HG03095 (cell line): ENCODE results near the gene CARD16.

Experiments
- ATAC-seq: cut with Tn5 transposase; IDR thresholded peaks from one replicate; pipeline ENCODE4 v1.9.1; 2021; ENCODE audit warnings: moderate library complexity; ENCODE audit not compliant: unreplicated experiment

Gene CARD16

DNA sequence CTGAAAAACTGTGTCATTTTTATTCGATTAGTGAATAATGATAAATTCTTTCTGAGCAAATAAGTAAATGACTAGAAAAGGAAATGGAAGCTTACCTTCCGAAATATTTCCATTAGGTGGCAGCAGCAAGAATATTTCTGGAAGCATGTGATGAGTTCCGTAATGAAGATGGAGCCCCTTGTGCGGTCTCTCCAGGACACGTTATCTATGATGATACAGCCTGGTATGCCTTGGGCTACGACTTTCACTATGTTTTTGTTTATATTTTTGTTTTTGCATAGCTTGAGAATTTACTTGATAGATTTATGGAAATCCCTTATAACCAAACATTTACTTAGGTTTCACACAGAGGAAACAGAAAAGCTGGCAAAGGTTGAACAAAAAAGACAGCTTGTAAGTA is 47.8 kb downstream of the CARD16 start:
- ATAC-seq = no peak

DNA sequence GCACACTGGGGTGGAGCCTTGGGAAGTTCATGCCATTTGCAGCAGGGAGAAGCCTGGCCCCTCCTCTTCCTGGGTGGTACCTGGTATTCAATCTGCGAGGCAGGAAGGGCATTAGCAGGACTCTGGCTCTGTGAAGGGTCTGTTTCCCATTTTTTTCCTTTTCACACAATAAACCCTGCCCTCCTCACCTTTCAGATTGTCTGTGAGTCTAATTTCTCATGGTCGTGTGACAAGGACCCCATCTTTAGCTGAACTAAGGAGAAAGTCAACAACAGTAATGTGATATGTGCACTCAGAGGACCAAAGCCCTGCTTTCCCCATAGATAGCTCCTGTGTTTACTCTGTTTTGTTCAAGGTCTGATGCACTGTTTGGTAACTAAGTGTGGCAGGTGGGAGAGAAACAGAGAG is 50.1 kb downstream of the CARD16 start:
- no peak for ATAC-seq

DNA sequence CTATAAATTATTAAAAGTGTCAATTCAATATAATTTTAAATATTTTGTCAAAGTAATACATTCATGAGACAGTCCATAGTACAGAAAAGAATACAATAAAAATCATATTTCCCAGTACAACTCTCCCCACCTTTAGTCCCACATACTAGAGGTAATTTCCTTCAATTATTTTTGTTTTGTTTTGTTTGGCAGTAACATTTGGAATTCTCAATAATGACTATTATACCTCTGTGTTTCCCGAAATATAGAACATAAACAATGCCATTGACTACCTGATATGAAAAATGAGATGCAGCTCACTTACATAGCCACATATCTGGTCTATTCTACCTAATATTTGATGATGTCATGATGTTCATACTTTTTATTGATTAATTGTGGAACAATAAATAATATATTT is 52.4 kb downstream of the CARD16 start:
- no peak for ATAC-seq

DNA sequence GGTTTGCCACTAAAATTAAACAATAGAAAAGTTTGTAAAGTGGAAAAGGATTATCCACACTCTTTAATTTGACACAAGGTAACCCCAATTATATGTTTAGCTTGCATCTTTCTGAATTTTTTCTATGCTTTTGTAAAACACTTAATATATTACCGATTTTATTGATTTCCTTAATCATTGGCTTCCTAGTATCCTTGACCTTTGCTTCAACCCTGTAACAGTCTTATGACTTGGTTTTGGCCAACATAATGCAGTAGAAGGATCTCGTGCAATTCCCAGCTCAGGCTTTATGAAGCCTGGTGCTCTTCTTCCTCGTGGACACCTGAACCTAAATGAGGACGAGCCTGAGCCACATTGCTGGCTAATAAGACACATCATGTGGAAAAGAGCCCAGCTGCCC is 53.1 kb downstream of the CARD16 start:
- no peak for ATAC-seq
